ENCODE data around the gene SLC25A45. TPM values are rescaled to one million over a fixed set of nuclear protein-coding genes. Genes with fewer than 3 reads are reported as not detected.

Gene SLC25A45
- total RNA-seq, 1 donor from 2014 or later = 10.5 TPM

- intact Hi-C loops (cut with DNase I) = no loop called here
These were observed 10.5 kb upstream of the SLC25A45 start for GRCh38 chr11:65392899-65393298.

DNA sequence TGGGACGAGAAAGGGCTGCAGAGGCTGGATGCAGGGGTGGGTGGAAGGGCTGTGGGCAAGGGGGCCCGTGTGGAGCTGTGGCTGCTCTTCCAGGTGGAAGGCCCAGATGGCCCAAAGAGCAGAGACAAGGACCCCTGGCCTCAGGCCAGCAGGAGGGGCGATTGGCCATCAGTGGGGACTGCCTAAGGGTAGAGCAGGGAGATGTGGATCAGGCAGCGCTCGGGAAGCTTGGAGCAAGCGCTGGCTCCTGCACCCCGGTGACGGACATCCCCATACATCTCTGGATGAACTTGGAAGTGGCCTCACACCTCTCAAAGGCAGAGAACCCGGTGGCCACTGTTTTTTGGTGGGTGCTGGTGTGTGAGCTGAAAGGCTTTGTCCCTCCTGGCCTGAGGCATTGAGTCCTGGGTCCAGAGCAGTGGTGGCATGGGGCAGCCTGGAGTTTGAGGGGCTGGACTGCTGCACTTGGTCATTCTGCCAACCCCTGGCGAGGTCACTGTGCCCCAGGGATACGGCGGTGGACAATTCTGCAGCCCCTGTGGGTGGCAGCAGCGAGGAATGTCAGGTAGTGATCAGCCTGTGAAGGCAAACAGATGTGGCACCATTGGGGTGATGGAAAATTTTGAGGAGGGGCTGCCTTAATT, 9.9 kb upstream of the SLC25A45 start:
- intact Hi-C loops (cut with DNase I) = no loop called here
- no peak for DNase-seq (ENCODE audit: low spot score)

More at GRCh38 chr11:65392899-65393298, 10.5 kb upstream of the SLC25A45 start:
- DNase-seq (ENCODE audit: low spot score) = no peak

DNA sequence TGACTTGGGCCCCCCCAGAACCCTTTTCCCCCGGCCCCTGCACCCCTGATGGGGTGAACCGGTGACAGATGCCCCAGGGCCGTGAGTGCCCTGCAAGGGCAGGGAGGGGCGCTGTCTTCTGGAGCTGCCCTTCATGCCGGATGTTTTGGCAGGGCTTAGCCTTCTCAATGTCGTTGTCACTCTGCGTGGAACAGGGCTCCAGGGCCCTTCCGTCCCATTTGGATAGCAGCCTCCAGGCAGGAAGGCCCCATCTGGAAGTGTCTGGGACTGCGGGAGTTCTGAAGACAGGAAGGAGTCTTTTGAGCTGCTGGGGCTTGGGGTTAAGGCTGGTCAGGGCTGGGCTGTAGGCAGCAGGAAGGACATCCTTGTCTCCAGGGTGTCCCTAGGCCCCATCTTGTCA, 8.6 kb upstream of the SLC25A45 start:
- no peak for DNase-seq (ENCODE audit: low spot score)
- intact Hi-C loops (cut with DNase I) = loop anchor here (2.0 kb wide), 1 partner anchor 24 kb away; no protein-coding TSS in a partner anchor

DNA sequence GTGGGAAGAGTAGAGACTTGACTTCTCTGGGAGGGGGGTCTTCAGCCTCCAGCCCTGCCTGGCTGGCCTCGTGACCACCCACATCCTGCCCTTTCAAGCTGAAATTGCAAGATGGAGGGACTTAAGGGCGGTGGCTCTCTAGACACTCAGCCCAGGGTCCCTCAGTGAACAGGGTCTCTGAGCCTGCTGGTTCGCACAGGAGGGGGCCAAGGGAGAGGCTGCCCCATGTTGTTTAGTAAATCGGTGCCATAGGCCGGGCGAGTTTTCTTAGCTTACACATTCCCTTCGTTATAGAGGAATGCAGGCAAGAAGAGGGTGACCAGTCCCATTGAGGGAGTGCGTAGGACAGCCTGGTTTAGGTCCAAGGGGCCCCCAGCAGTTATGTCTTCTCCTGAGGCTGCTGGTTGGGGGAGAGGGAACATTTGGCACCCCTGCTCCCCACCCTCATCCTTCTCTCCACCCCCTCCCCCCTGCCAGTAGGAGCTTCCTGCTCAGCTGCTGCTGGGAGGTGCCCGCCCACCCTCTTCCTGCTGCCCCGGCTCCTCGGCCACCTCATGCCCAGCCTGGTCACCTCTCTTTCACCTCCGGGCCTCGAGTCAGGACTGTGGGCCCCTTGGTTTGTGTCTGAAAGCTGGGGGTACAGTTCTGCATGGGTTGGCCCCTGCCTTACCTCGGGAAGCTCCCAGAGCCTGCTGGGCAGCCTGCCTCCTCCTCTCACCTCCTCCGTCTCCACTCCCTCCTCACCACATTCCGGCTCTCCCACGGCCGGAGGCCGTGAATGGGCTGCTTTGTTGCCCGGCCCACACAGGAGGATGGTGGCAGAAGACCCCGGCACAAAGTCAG, 7.9 kb upstream of the SLC25A45 start:
- no peak for DNase-seq (ENCODE audit: low spot score)
- intact Hi-C loops (cut with DNase I) = loop anchor here (2.0 kb wide), 1 partner anchor 24 kb away; no protein-coding TSS in a partner anchor

DNA sequence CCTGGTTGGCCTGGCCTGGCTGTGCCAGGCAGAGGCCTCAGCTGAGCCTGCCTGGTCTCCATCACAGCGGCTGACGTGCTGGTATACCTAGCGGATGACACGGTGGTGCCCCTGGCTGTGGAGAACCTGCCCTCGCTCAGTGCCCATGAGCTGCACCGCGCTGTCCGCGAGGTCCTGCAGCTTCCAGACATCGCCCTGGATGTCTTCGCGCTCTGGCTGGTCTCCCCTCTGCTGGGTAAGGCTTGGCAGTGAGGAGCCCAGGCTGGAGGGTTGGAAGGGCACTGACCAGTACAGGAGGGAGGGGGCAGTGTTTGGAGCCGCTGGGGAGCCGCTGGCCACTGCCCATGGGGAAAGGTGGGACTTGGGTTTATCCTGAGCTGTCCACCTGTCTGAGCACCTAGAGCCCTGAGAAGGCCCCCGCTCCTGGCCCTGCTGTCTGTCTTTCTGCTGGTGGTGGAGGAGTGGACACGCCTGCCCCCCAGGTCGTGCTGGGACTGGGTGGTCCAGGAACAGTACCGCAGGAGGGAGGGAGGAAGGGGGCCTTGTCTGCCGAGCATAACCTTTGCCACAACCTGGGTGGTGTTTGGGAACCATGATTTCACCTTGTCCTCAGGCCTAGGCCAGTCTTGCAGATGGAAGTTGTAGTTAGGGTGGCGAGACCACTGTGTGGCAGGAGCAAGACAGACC, 7.0 kb upstream of the SLC25A45 start:
- no peak for DNase-seq (ENCODE audit: low spot score)
- intact Hi-C loops (cut with DNase I) = no loop called here

DNA sequence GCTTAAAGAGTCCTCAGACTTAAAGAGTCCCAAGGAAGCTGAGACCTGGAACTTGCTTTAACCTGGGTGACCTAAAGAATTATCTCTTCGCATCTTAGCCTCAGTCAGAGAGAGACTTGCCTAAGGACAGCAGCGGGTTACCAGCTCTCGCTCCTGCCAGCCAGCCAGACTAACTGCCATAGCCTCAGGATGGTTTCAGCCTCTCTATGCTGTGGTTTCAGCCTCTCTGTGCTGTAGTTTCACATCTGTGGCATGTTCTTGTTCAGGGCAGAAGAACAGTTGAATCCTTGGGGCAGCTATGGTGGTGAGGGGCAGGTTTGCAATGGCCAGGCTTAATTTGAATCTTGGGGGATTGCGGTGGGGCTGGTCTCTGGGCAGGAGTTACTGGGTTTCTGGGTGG, 6.3 kb upstream of the SLC25A45 start:
- no peak for DNase-seq (ENCODE audit: low spot score)
- intact Hi-C loops (cut with DNase I) = no loop called here

GRCh38 chr11:65386307-65387140, 4.1 kb upstream of the SLC25A45 start, which contains the start of gene FRMD8:
Gene FRMD8, plus strand, starts transcription at chr11:65386637. Its CDS starts 400 bp downstream, at chr11:65387037.
- DNase-seq (ENCODE audit: low spot score) = peak; percentile 97
- intact Hi-C loops (cut with DNase I) = no loop called here

DNA sequence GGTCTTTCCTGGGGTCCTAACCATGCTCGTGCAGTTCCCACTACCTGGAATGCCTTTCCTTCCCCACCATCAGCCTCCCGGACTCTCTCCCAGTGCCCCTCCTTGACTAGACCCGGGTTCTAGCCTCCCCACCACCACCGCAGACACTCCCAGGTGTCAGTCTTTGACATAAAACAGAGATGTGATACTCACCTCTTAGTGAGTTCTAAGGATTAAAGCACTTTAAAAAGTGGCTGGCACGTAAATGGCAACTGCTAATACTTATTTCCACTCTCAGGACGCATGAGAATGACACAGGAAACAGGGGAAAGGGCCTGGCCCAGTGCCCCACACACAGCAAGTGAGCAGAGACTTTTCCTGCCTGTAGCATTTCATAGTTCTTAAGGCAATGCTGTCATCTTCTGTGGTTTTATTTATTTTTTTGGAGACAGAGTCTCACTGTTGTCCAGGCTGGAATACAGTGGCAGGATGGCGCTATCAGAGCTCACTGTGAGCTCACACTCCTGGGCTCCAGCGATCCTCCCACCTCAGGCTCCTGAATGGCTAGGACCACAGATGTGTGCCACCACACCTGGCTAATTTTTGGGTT, 1.9 kb upstream of the SLC25A45 start:
- DNase-seq (ENCODE audit: low spot score) = no peak
- intact Hi-C loops (cut with DNase I) = loop anchor here (5.0 kb wide), 1 partner anchor 128 kb away; no protein-coding TSS in a partner anchor

DNA sequence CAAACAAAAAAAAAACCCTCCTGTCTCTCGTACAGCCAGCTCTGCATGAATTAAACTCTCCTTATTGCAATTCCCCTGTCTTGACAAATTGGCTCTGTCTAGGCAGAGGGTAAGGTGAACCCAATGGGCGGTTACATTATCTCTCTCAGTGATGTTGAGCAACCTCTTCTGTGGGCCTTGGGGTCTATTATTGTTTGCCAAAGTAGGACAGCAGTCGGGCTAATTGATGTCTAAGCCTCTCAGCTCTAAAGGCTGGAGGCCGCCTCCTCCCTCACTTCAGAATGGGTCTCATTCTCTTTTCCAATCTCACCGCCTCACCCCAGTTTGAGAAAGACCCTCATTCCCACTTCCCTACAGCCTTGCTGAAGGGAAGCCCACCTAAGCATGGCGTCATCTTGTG, 1.3 kb upstream of the SLC25A45 start:
- DNase-seq (ENCODE audit: low spot score) = no peak
- intact Hi-C loops (cut with DNase I) = loop anchor here (2.0 to 5.0 kb wide), 2 partner anchors 33 to 129 kb away; no protein-coding TSS in a partner anchor

- intact Hi-C loops (cut with DNase I) = loop anchor here (2.0 to 5.0 kb wide), 2 partner anchors 34 to 129 kb away; no protein-coding TSS in a partner anchor
- no peak for DNase-seq (ENCODE audit: low spot score)
These were observed 440 bp upstream of the SLC25A45 start for GRCh38 chr11:65382804-65383368.

GRCh38 chr11:65381716-65382032, 772 bp downstream of the SLC25A45 start:
- intact Hi-C loops (cut with DNase I) = loop anchor here (2.0 to 5.0 kb wide), 2 partner anchors 35 to 131 kb away; no protein-coding TSS in a partner anchor
- DNase-seq (ENCODE audit: low spot score) = no peak

GRCh38 chr11:65380460-65381119, 1.9 kb downstream of the SLC25A45 start:
- no peak for DNase-seq (ENCODE audit: low spot score)
- intact Hi-C loops (cut with DNase I) = loop anchor here (5.0 kb wide), 1 partner anchor 132 kb away; no protein-coding TSS in a partner anchor

DNA sequence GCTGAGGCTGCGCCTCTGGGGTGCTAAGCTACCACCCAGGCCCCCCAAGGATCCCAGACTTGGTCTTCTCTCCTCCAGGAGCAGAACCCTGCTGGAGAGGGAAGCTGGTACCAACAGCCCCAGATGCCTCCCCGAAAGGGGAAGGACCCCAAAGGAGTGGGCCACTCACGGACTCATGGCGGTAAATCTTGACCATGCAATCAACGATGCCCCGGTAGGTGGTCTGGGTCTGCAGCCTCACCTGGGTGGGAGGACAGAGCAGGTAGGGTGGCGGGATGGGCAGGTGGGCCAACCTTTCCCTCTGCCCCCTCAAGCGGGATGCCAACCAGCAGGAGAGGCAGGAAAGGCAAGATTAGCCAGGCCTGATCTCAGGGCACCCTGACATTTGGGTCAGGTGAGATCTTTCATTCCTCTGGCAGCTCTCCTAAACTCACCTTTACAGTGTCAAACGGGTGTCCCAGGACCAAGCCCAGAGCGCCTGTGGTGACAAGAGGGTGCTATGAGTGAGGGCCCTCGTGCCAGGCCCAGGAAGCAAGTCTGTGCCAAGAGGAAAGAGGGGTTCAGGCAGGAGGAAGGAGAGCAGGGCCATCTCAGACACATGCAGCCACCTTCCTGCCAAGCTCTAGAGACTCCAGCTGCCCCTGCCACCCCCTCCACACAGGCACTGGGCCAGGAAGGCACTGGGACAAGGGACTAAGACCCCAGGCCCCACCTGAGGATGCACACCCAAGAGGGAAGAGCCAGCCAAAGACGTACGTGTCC, 2.6 kb downstream of the SLC25A45 start:
- no peak for DNase-seq (ENCODE audit: low spot score)
- intact Hi-C loops (cut with DNase I) = loop anchor here (5.0 kb wide), 1 partner anchor 132 kb away; no protein-coding TSS in a partner anchor

- intact Hi-C loops (cut with DNase I) = no loop called here
- DNase-seq (ENCODE audit: low spot score) = no peak
These were observed 3.4 kb downstream of the SLC25A45 start for GRCh38 chr11:65378928-65379638.

DNA sequence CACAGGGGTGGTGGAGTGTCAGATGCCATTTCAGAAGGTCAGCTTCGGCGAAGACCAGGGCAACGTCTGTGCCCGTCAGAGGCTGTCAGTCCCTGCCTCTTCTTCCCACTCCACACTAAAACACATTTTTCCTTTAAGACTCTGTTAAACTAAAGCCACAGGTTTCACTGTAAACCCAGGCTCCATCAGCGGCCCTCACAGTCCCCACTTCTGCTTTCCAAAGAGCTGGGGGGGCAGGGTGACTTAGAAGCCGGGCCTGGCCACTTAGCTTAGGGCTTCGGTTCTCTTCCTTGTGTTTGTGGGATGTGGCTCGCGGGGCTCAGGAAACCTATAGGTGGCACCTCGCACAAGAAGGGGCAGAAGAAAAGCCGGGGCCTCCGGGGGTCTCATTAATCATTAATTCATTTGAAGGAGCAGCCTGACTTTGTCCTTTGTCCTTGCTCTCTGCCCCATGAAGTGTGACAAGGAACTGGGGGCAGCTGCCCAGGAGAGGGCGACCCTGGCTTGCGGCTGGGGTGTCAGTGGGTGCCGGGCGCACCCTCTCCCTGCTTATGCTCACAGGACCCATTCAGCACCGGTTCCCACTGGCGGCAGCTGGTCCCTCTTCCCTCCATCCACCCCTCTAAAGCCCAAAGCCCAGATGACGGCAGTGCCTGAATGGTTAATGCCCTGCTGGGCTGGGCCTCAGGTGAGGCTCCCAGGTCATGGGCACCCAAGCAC, 4.1 kb downstream of the SLC25A45 start:
- no peak for DNase-seq (ENCODE audit: low spot score)
- intact Hi-C loops (cut with DNase I) = no loop called here

- DNase-seq (ENCODE audit: low spot score) = no peak
- intact Hi-C loops (cut with DNase I) = no loop called here
These were observed 4.7 kb downstream of the SLC25A45 start for GRCh38 chr11:65377777-65378176.
